ENCODE measurements around the gene PFKP.

DNA sequence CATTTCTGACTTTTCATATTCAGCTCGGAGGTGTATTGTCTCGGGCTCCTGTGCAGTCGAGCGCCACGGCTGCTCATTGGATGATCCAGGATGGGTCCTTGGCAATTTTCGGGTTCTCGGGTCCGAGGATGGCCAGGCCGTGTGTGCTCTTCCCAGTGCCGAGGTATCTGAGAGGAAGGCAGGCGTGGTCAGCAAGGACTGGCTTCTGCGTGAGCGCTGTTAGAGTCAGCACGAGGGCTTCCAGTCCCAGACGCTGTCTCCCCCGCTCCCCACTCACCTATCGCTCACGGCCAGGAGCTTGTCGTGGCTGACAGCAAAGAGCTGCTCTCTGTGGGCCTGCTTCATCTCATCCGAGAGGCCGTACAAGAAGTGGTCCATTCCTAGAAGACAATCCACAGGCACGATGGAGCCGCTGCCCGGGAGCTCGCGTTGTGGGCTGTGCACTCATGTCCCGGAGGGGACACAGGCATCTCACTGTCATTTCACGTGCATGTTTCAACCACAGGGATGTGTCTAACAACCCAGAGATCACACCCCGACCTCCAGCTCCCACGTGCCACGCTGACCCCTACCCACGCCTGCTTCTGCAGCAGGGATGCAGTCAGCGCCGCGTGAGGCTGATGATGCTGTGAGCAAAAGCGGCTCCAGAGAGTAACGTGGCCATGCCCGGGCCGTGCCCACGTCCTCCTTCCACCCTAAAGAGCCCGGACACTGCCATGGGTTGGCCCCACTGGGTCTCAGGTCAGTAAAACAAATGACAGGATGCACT is 70.8 kb downstream of the PFKP start:
- no peak for TF ChIP-seq KDM1A (IDR thresholded peaks at IDR 0.05; ENCODE audit: low read depth)
- TF ChIP-seq, protein P1, sequence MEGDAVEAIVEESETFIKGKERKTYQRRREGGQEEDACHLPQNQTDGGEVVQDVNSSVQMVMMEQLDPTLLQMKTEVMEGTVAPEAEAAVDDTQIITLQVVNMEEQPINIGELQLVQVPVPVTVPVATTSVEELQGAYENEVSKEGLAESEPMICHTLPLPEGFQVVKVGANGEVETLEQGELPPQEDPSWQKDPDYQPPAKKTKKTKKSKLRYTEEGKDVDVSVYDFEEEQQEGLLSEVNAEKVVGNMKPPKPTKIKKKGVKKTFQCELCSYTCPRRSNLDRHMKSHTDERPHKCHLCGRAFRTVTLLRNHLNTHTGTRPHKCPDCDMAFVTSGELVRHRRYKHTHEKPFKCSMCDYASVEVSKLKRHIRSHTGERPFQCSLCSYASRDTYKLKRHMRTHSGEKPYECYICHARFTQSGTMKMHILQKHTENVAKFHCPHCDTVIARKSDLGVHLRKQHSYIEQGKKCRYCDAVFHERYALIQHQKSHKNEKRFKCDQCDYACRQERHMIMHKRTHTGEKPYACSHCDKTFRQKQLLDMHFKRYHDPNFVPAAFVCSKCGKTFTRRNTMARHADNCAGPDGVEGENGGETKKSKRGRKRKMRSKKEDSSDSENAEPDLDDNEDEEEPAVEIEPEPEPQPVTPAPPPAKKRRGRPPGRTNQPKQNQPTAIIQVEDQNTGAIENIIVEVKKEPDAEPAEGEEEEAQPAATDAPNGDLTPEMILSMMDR (IDR thresholded peaks at IDR 0.05): no peak
- TF ChIP-seq, protein P2, sequence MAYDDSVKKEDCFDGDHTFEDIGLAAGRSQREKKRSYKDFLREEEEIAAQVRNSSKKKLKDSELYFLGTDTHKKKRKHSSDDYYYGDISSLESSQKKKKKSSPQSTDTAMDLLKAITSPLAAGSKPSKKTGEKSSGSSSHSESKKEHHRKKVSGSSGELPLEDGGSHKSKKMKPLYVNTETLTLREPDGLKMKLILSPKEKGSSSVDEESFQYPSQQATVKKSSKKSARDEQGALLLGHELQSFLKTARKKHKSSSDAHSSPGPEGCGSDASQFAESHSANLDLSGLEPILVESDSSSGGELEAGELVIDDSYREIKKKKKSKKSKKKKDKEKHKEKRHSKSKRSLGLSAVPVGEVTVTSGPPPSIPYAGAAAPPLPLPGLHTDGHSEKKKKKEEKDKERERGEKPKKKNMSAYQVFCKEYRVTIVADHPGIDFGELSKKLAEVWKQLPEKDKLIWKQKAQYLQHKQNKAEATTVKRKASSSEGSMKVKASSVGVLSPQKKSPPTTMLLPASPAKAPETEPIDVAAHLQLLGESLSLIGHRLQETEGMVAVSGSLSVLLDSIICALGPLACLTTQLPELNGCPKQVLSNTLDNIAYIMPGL (CRISPR knock-in tag; IDR thresholded peaks at IDR 0.05; ENCODE audit: borderline replicate concordance): no peak
- TF ChIP-seq, protein P3, sequence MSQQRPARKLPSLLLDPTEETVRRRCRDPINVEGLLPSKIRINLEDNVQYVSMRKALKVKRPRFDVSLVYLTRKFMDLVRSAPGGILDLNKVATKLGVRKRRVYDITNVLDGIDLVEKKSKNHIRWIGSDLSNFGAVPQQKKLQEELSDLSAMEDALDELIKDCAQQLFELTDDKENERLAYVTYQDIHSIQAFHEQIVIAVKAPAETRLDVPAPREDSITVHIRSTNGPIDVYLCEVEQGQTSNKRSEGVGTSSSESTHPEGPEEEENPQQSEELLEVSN (IDR thresholded peaks at IDR 0.05; ENCODE audit: borderline replicate concordance, low read depth): no peak
- no peak for TF ChIP-seq BHLHE40 (IDR thresholded peaks at IDR 0.05; ENCODE audit: low read depth, low read length)
- no peak for TF ChIP-seq HOXB13 (CRISPR knock-in tag; IDR thresholded peaks at IDR 0.05; ENCODE audit: low read depth)
- no peak for TF ChIP-seq FOSB (CRISPR knock-in tag; IDR thresholded peaks at IDR 0.05)
- TF ChIP-seq, protein P4, sequence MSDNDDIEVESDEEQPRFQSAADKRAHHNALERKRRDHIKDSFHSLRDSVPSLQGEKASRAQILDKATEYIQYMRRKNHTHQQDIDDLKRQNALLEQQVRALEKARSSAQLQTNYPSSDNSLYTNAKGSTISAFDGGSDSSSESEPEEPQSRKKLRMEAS (IDR thresholded peaks at IDR 0.05): no peak
- TF ChIP-seq SMC3 (IDR thresholded peaks at IDR 0.05): no peak
- no peak for TF ChIP-seq POLR2A (IDR thresholded peaks at IDR 0.05; ENCODE audit: low read length)
- TF ChIP-seq EHMT2 (IDR thresholded peaks at IDR 0.05; ENCODE audit: low read depth): no peak

Measured in A549 (cell line).